Lung (tissue), 12 donors: ENCODE measurements around the gene TAF11. TPM values are rescaled to one million over a fixed set of nuclear protein-coding genes. Genes with fewer than 3 reads are reported as not detected.

Experiments used
- ATAC-seq: fragments of 200-7000 bp; cut with Tn5 transposase; one replicate; pipeline ENCODE4 v1.9.1; 2020; ENCODE audit warnings: moderate number of reproducible peaks; ENCODE audit not compliant: insufficient read depth, low FRiP score
- DNase-seq, 3 donors: peaks; one replicate each; pipeline ENCODE4 v3.0.0-alpha.2; 2013 to 2017
- H3K27ac ChIP-seq, 2 donors: one replicate each; pipeline ENCODE4 v1.5.1; 2013; ENCODE audit warnings: mild to moderate bottlenecking in 2 of 2, moderate library complexity in 2 of 2, control low read depth in 1 of 2, inconsistent platforms in 1 of 2, low read depth in 1 of 2, low read length in 1 of 2
- H3K27me3 ChIP-seq, 3 donors: one replicate each; pipeline ENCODE4 v1.5.1; 2013; ENCODE audit warnings: low read length in 2 of 3; ENCODE audit not compliant: control insufficient read depth in 3 of 3, insufficient read depth in 3 of 3
- H3K36me3 ChIP-seq, 4 donors: one replicate each; pipeline ENCODE4 v1.5.1; 2013; ENCODE audit warnings: low read length in 4 of 4, mild to moderate bottlenecking in 1 of 4, moderate library complexity in 1 of 4; ENCODE audit not compliant: control insufficient read depth in 4 of 4, insufficient read depth in 4 of 4
- H3K4me1 ChIP-seq, 5 donors: one replicate each; pipeline ENCODE4 v1.5.1; 2013; ENCODE audit warnings: low read length in 5 of 5, mild to moderate bottlenecking in 2 of 5, moderate library complexity in 1 of 5; ENCODE audit not compliant: control insufficient read depth in 5 of 5, insufficient read depth in 5 of 5
- H3K4me3 ChIP-seq: one replicate; pipeline ENCODE4 v1.5.1; 2013; ENCODE audit warnings: mild to moderate bottlenecking, control low read depth, moderate library complexity
- H3K9ac ChIP-seq, 2 donors: one replicate each; pipeline ENCODE4 v1.5.1; 2013; ENCODE audit warnings: low read length in 2 of 2, control low read depth in 1 of 2; ENCODE audit not compliant: insufficient read depth in 1 of 2
- H3K9me3 ChIP-seq, 4 donors: one replicate each; pipeline ENCODE4 v1.5.1; 2013; ENCODE audit warnings: low read length in 3 of 4, mild to moderate bottlenecking in 1 of 4, moderate library complexity in 1 of 4; ENCODE audit not compliant: control insufficient read depth in 4 of 4, insufficient read depth in 3 of 4
- WGBS, 2 donors: extraction: QIAGEN DNeasy Blood & Tissue Kit; methylation state at CpG; one replicate each; pipeline ENCODE4 v1.1.7; 2013; 5-methylcytosine and 5-hydroxymethylcytosine counted together
- polyA plus RNA-seq, 2 donors: library from polyadenylated mRNA; stranded (reverse); fragments of 200-250 nt; gene quantifications; one replicate each; pipeline ENCODE4 v1.2.1, GENCODE V29; 2013
- total RNA-seq, 2 donors: library from RNA; depleted of rRNA in 1 of 2; stranded (reverse); fragments of >200 nt in 1 of 2; gene quantifications; one replicate each; pipeline ENCODE4 v1.2.1, GENCODE V29; 2014 to 2021
- TF ChIP-seq, protein P1 (sequence below): IDR thresholded peaks from 2 replicates; pipeline ENCODE4 v1.5.1; 2012; ENCODE audit warnings: mild to moderate bottlenecking; ENCODE audit errors: control extremely low read depth, extremely low read depth
- donor health status: control.
- donor health status: control.
- donor health status: Bipolar disorder and iron deficiency.
- donor health status: healthy.
- donor health status: DM: yes; HTN: yes; CAD: no.

Gene TAF11
- total and polyA plus RNA-seq, 4 donors = 17.3 to 30.5 (median 29.2) TPM

DNA sequence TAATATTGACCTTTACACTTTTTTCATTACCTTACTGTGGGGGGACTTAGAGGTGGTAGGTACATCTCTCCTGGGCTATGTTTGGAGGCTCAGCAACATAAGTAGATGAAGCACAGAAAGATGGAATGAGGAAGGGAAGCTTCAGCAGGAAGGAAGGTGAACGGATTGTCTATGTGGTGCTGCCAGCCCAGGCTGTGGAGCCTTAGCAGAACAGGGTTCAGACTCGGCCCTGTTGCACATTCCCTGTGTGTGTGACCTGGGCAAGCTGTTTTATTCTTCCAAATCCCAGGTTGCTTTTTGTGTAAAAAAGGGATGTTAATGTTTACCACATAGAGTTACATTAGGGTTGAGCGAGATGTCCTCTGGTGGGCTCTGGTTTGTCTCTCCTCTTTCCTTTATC is 42.4 kb upstream of the TAF11 start:
- Histone ChIP-seq H3K9me3 (no peaks in the 10 kb centered on the region), H3K27me3 (no peaks in the 10 kb centered on the region), H3K4me1 (peaks cover 0 to 14% (median 4%) of the 10 kb centered on the region in 5 donors), H3K36me3 (no peaks in the 10 kb centered on the region), H3K27ac (no peak overlapping the region), H3K4me3 (no peak overlapping the region), H3K9ac (no peak overlapping the region)
- no peak for DNase-seq
- 47 to 77% methylated on average over 3 of the region's 3 CpGs for WGBS, 2 donors
- TF ChIP-seq, protein P1, sequence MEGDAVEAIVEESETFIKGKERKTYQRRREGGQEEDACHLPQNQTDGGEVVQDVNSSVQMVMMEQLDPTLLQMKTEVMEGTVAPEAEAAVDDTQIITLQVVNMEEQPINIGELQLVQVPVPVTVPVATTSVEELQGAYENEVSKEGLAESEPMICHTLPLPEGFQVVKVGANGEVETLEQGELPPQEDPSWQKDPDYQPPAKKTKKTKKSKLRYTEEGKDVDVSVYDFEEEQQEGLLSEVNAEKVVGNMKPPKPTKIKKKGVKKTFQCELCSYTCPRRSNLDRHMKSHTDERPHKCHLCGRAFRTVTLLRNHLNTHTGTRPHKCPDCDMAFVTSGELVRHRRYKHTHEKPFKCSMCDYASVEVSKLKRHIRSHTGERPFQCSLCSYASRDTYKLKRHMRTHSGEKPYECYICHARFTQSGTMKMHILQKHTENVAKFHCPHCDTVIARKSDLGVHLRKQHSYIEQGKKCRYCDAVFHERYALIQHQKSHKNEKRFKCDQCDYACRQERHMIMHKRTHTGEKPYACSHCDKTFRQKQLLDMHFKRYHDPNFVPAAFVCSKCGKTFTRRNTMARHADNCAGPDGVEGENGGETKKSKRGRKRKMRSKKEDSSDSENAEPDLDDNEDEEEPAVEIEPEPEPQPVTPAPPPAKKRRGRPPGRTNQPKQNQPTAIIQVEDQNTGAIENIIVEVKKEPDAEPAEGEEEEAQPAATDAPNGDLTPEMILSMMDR = no peak
- ATAC-seq = no peak

DNA sequence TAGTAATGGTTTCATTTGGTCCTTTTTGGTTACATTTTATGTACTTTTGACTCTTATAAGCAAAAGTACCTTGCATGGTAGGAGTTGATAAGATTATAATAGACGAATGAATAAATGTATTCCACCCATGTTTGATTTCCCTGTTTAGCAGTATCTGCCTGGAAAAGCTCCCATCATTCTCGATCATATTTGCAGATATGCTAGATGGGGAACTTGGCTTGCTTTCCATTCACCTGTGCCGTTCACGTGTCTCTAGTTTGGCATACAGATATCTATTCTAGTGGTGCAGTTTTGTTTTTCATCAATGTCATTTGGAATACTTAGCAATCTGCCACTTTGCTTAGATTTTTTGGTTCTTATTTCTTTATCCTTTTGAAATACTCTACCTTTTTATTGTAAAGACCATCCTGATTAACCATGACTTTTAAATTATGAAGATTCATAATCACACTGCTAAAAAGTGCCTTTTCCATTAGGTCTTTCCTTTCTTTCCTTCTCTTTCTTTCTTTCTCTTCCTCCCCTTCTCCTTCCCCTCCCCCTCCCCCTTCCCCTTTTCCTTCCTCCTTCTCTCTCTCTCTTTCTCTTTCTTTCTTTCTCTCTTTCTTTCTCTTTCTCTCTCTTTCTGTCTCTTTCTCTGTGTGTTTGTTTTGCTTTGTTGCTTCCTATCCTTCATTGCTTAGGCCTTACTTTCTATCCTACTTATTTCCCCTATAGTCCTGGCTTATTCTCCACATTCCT is 41.6 kb upstream of the TAF11 start:
- Histone ChIP-seq H3K9ac (no peak overlapping the region), H3K27me3 (no peaks in the 10 kb centered on the region), H3K4me3 (no peak overlapping the region), H3K36me3 (no peaks in the 10 kb centered on the region), H3K4me1 (peaks cover 0 to 8% (median 2%) of the 10 kb centered on the region in 5 donors), H3K27ac (no peak overlapping the region), H3K9me3 (no peaks in the 10 kb centered on the region)
- WGBS, 2 donors = 79 to 91% methylated on average over 4 of the region's 4 CpGs
- ATAC-seq = no peak
- TF ChIP-seq, protein P1 = no peak
- no peak for DNase-seq

DNA sequence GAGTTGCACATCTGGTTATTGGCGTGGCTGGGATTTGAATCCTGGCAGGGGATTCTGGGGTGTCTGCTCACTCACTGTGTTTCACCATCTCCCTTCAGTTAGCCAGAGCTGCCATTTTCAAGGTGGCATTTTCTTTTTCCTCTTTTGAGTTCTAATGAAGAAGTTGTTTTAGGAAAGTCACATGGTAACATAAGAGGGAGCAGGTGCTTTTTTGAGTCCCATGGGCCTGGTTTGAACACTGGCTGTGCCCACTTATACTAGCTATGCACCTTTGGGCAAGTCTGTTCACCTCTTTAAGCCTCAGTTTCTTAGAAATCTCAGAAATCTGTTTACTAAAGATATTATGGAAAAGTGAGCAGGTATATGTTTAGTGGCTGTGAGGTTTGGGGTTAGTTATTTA is 40.9 kb upstream of the TAF11 start:
- 45 to 92% methylated on average over 1 of the region's 1 CpG for WGBS, 2 donors
- DNase-seq (no peak), ATAC-seq (no peak)
- Histone ChIP-seq H3K4me3 (no peak overlapping the region), H3K4me1 (peaks cover 0 to 7% (median 0%) of the 10 kb centered on the region in 5 donors), H3K27ac (peak overlapping the region in 1 of 2 donors; percentile 0), H3K36me3 (no peaks in the 10 kb centered on the region), H3K27me3 (no peaks in the 10 kb centered on the region), H3K9ac (no peak overlapping the region), H3K9me3 (no peaks in the 10 kb centered on the region)
- TF ChIP-seq, protein P1 = no peak
